ENCODE data around the gene CHCHD6. TPM values are rescaled to one million over a fixed set of nuclear protein-coding genes. Genes with fewer than 3 reads are reported as not detected.

CHCHD6 gene, protein sequence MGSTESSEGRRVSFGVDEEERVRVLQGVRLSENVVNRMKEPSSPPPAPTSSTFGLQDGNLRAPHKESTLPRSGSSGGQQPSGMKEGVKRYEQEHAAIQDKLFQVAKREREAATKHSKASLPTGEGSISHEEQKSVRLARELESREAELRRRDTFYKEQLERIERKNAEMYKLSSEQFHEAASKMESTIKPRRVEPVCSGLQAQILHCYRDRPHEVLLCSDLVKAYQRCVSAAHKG
- 22.1 TPM for polyA plus RNA-seq (2013, experiment 1 of 2; ENCODE audit: insufficient read length)
- polyA plus RNA-seq (2013, experiment 2 of 2; ENCODE audit: insufficient read length) = 24.2 TPM

DNA sequence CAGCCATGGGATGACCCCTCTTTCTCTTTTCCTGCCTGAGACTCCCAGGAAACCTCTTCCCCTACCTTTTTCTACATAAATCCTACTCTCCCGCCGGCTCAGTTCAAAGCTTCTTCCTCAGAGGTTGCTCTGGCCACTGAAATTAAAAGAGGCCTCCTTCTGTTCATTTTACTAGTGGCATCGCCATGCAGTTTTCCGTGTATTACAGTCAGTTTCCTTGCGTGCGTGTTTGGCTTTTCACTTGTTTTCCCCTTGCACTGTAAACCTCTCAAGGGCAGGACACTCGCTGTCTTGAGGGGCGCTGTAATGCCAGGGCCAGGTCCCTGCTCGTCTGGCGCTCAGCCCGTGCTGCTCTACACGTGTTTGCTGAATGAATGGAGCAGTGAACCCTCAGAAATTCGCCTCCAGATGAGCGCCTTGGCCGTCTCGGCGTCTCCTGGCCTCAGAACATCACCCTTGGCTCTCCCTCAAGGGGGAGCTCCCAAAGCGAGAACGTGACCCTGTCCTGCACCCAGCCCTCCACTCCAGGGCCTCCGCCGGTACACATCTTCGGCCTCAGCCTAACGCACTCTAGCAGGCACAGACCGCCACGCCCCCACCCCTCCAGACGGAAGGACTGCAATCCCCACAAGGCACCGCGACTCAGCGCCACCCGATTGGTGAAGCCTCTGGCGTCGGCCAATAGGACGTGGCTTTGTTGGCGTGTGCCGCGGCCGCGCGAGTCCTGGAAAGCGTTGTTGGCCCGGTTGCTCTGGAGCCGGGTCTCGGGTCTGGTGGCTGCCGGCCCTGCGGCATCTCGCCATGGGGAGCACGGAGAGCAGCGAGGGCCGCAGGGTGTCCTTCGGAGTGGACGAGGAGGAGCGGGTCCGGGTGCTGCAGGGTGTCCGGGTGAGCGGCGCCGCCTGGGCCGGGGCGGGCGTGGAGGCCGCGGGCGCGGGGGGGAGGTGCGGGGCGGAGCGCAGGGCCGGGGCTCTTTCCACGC is at the start of gene CHCHD6:
TSS of gene CHCHD6 (plus strand) at position 729 of the 982 bp plus-strand sequence. CDS start at position 802, 73 bp downstream.
- DNase-seq = peak; percentile 94

DNA sequence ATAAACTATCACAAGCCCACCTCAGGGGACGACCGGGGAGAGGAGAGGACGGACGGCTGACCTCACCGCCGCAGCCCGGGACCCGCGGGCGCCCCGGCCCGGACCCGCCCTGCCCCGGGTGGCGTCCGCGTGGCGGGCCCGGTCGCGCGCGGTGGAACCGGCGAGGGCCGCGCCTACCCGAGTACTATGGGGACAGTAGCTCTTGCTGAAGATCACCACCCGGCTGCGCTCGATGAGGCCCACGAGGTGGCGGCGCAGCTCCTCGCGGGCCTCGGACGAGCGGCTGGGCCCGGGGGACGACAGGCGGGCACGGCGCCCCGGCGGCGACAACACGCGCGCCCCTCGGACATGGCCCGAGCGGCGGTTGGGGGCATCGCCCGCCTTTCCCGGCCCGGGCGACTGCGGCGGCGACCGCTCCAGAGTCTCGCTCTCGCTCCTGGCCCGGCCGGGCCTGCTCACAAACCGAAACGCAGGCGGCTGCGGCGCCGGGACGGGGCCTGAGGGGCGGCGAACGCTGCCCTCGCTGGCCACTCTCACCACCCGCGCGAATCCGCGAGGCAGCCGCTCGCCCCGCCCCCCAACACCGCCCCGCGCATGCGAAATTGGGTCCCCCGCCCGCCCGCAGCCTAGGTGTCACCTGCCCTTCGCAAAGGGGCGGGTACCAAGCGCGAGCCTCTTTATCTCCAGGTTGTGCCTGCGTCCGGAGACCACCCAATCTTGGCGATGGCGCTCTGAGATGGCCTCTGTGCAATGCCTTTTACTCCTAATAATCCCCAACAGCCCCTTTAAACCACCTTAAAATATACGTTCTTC is 49.3 kb upstream of the CHCHD6 start, which contains the start of gene TXNRD3:
TSS of gene TXNRD3 (minus strand) at position 554 of the 813 bp plus-strand sequence.
- peak; percentile 63 for DNase-seq

DNA sequence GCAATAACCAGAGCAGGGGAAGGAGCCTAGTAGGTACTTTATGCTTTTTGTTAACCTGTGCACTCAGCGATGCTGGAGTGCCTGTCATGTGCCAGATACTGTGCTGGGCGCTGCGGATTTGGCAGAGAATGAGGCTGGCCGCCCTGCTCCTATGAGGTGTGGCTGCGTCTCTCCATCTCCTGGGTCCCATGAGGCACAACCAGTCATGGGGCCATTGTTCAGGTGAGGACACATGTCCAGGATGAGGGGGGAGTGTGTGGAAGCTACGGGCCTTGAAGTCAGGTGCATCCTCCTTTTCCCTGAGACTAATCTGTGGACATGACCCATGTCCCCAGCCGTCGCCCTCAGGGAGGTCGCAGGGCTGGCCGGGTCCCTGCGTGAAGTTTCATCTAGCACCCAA is 48.2 kb upstream of the CHCHD6 start:
- no peak for DNase-seq

DNA sequence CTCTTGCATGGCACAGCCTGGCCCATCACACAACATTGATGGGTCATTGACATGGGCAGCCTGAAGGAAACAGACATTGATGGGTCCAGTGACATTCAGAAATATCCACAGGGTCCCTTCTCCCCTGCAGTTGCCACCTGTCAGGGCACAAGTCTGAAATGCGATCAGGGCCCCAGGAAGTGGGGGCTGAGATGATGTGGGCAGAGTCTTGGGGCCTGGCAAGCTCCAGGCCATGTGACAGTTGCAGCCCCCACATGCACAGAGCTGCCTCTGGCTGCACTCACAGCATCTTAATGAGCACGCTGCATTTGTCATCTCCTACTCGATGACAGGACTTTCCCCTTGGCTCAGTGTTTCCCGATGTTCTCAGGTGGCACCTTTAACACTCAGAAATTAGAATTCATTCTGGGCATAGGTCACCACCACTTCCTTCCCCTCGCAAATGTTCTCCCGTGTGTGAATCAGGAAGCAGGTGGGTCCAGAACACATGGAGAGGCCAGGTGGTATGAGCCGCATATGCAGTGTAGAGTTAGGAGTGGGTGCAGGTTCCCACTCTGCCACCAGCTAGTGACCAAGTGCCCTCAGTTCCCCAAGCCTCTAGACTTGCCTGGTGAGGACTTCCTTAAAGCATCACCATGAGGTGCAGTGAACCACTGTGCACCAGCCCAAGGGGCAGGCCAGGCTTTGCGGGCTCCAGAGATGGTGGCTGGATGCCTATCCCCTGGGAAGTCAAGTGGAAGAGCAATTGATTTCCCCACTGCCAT is 47.5 kb upstream of the CHCHD6 start:
- no peak for DNase-seq

DNA sequence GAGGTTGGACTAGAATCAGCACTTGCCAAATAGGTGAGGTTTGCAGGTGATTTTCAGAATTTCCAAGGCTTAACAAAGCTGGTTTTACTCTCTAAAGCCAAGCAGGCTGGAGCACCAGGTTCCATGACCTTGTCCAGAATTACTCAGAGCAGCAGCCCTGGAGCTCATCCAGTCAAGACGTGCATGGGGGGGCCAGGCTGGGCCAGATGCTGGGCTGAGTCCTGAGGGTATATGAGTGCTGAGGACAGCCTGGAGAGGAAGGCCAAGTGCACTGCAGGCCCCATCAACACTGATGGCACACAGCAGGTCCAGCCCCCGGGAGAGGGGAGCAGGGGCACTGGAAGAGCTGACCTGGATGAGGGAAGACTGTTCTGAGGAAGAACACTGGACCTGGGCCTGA is 46.1 kb upstream of the CHCHD6 start:
- DNase-seq = no peak

DNA sequence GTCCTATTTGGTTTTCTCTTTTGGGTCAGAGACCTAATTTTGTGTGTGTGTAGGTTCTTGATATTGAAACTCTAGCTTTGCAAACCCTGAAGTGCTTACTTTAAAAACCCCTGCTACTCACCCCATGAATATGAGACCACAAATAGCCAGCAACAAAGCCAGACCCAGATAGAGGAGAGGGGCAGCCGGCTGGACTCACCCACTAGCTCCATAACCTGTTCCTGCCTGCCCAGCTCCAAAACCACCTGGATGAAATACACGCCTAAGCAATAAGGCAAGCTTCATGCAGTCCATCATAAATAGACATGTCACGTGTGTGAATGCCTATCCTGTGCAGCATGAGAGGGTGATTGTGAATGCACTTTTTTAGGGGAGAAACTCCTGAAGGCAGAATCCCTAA is 45.5 kb upstream of the CHCHD6 start:
- no peak for DNase-seq

DNA sequence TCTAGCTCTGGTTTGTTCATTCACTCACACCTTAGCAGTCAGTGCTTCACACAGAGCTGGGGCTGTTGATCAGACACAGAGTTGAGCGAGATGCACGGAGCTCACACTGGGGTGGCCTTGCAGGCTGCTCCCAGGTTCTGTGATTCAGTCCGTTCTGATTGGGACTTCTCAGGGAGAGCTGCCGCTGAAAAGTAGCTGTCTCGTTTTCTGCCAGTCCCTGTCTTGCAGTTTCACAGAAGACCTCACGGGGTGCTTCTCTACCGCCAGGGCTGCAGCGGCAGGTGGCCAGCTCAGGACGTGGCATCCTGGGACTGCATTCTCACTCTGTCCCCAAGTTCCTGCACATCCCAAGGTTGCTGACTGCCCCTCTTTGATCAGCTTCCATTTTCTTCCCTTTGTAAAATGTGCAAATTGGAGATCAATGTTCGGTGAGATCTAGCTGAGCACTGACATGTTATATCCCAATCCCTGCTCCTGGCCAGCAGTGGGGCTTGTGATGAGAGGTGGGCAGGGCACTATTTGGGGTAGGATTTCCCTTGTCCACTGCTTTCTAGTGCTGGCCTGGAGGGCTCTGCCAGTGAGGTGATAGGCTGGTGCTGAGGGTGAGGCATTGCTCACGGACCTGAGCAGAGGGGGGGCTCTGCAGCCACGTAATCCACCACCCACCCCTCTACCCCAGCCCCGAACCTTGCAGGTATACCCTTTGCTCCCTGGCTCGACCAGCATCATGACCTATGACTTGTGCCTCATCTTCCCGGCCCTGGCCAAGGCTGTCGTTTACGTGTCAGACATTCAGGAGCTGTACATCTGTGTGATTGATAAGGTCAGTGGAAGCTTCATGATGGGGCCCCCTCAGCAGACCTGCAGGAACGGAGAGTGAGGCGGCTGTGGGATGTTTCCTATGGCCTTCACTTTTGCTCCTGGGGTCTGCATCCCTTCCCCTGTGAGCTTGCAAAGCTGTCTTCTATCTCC is 43.8 kb upstream of the CHCHD6 start:
- DNase-seq = no peak

DNA sequence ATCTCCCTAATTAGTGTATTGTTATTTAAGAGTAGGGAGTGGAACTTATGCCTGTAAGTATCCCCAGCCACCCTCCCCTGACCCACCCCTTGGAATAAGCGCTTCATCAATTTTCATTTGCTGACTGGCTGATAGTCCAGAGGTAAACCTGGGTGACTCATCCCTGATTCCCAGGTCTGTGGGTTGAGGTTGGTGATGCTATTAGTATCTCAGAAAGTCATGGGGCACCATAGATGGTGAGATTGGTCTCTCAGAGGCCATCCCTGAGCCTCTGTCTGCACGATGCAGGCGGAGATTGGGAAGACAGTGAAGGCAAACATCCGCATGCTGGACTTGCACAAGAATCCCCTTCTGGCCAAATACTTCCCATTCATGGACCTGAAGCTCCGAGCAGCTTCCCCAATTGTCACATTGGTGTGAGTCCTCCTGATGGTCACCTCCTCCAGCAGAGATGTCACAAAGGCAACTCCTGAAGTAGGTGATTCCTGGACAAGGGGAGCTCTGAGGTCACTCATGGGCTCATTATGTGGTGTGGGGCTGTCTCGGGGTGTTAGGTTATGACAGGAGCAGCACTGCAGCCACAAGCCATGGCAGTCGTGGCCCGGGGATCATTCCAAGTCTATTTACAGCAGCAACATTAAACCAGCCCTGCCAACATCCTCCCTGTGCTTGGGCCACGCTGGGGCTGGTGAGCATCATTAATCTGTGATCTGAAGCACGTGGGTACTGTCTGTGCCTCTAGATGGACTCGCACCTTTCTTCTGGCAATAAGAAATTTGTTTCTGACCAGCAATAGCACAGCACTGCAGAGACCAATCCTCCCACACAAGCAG is 42.3 kb upstream of the CHCHD6 start:
- DNase-seq = no peak

DNA sequence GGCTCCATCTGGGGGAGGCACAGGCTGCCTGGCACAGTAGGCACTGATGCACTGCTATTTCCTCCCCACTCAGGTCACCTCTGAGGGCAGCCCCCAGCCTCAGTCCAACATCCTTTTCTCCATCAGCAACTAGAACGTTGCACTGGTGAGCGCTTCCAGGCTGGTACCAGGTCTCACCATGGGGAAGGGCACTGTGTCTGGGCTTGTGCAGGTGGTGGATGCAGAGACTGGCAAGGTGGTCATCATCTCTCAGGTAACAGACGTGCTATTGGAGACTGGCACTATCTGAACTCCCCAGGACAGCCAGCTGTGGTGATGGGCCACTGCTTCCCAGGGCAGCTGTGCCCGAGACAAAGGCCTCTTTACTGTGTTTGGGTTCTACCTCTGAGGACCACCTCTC is 40.8 kb upstream of the CHCHD6 start:
- no peak for DNase-seq

DNA sequence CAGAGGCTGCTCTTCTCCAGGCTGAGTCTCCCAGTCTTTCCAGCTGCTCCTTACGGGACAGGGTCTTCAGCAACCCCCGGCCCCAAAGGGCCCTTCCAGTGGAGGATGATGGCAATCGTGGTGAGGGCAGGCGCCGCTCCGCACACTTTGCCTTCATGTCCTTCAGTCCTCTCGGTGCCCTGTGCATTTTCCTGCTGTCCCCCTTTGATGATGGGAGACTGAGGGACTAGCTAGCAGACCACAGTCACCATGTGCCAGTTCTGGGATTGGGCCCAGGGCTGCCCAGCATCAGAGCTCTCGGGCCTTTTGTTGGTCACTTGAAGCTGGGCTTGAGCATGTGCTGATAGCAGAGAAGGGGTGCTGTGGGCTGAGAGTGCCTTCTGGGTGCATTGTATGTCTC is 40.3 kb upstream of the CHCHD6 start:
- no peak for DNase-seq

DNA sequence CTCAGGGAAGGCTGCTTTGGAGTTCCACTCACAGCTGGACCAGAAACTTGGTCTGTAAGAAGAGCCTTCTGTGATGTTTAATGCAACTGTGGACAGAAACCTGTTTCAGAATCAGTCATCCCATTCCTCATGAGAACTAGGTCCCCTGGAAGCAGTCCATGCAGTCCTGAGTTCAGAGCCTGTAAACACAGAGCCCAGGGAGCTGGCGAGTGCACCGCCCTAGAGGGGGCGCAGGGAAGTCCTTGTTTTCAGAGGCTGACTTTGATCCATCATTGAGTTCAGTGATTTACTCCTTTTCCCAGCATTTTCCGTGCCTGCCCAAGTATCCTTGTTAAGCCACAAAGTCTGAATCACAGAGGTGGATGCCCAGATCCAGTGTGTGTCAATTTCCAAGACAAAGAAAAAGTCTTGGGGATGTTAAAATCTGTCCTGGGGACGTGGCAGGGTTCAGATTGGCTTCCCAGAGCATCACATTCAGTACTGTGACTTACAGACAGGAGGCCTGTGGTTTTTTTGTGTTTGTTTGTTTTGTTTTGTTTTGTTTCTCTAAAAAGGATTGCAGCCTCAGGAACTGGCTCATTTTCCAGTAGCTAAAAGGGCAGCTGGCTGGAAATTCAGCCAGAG is 39.3 kb upstream of the CHCHD6 start:
- peak; percentile 30 for DNase-seq

DNA sequence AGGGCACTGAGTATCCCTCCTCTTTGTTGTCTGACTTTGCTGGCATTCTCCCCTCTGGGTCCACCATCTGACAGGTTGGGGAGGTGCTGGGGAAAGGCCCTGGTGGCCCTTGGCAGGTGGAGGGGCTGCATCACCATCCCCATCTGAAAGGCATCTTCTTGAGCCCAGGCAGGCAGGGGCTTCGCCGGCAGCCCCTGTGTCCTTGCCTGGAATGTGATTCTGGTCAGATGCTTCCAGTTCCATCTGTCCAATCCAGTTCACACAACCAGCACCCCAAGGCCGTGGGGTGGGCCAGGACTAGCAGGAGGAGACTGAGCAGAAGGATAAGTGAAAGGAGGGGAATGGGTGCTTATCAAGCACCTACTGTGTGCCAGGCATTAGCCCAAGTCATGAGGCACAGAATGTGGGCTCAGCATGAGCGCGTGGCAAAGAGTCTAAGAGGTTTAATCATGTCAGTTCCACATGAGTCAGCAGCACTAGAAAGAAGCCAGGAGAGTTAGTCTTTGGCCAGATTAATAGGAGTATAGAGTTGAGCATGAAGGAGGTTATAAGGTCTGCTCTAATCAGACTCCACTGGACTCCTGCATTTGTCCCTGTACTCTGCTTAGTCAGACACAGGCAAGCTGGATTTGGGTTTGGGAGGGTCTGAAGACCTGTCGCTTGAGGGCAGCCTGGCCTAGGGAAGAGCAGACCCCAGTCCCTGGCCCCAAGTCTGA is 38.7 kb upstream of the CHCHD6 start:
- no peak for DNase-seq

DNA sequence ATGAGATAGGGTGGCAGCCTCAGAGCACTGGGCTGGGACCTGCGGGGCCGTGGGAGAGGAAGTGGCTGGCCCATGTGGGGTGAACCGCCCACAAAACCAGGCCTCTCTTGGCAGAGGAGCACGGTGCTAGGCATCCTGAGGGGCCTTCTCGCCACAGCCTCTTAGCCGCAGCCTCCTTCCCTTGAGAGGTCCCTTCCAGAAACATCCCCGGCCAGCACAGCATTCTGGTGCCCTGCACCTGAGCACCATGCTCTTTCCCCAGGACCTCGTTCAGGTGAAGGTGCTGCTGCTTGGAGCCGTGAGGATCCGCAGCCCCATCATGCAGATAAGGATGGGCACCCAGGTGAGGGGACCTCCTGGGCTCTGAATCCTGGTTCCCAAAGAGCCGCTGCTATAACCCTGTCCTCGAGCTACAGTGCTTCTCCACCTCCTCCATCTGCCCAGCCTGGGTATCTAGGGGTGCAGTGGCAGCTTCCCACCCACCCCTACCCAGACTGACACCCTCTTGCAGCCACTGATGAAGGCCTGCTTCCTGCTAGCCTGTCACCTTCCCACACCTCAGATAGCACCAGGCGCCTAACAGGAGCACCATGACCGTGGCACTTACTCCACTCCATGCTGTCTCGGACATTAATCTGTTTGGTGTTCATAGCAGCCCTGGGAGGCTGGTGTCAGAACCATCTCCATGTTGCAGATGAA is 37.9 kb upstream of the CHCHD6 start:
- DNase-seq = no peak

DNA sequence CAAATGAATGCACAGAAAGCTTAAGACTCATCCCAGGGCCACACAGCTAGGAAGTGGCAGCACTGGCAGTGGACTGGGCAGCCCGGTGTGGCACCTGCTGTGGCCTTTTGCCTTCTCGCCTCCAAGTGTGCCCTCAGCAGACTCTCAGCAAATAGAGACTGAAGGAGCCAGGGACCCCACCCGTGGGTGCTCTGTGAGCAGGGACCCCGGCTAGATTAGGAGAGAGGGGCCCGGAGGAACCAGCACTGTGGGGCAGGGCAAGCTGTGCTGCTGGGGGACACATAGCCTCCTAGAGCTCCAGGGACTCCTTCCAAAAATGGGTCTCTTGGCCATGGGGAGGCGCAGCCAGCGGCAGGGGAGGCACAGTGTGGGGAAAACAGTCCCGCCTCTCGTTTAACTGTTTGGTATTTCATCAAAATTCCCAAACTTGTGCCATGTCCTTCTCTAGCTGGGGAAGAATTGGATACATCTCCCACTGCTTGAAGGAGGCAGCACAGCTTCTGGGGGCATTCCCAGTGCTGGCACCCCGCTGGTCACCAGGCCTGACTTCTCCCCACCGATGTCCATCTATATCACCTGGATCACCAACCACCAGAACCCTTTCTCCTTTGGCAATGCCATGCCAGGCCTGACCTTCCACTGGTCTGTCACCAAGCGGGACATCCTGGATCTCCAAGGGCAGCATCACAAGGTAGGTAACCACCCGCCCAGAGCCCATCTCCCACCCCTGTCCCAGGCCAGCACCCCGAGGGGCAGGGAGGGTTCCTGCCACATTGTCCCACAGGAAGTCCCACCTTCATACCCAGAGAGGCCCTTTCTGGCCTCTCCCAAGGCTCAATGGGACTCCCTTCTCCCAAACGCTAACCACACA is 37.1 kb upstream of the CHCHD6 start:
- no peak for DNase-seq

DNA sequence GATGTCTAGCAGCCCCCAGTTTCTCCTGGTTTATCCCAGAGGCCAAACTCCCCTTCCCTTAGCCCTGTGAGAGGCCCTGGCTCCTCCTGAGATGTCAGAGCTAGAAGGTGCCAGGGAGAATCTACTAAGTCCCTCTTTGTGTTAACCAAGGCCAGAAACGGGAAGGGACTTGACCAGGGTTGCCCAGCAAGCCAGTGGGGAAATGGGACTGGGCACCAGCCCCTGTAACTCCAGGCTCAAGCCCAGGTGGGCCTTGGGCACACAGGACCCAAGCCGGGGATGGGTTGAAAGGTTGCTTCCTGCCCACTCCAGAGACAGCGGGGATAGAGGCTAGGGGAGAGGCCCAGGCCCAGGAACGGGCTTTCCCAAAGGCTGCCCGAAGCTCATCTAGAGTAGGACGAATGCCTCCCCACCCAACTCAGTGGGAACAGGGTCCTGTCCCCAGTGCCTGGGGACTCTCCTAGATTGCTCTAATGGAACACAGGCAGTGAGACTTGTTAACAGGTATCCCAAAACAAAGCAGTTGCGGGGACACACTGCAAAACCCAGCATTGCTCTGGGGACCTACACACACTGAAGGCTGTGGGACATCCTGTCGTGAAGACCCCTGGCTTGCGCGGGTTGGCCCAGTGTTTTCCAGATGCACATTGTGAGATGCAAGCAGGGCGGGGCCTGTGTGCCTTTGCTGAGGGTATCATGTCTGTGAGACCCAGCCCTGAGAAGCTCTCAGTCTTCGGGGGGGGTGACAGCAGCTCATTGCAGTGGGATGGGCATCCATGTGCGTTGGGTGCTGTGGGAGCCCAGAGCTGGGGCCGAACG is 36.2 kb upstream of the CHCHD6 start:
- no peak for DNase-seq
